Adrenal gland (tissue), 19 donors: Measurements from ENCODE around the gene AFAP1L2. TPM values are rescaled to one million over a fixed set of nuclear protein-coding genes. Genes with fewer than 3 reads are reported as not detected.

Experiments
- DNase-seq, 7 donors: peaks; one replicate each; pipeline ENCODE4 v3.0.0-alpha.2; 2019 to 2020
- H3K27ac ChIP-seq, 5 donors: fragments of 200-600 bp; sonication (generic) in 4 of 5; 1 replicate in 3 of 5; 2 replicates in 2 of 5; pipeline versions ENCODE4 v1.5.1 to v1.8.0; 2016 to 2020; ENCODE audit warnings: mild to moderate bottlenecking in 1 of 5
- H3K27me3 ChIP-seq: fragments of 200-600 bp; 2 replicates; pipeline ENCODE4 v1.8.0; 2021
- H3K36me3 ChIP-seq, 2 donors: fragments of 200-600 bp; replicated peaks in 1 of 2; 1 replicate in 1 of 2; 2 replicates in 1 of 2; pipeline versions ENCODE4 v1.5.1 to v1.8.0; 2018 to 2022
- H3K4me1 ChIP-seq, 2 donors: fragments of 200-600 bp; replicated peaks in 1 of 2; 1 replicate in 1 of 2; 2 replicates in 1 of 2; pipeline versions ENCODE4 v1.5.1 to v1.8.0; 2018 to 2021
- H3K4me3 ChIP-seq, 4 donors: fragments of 200-600 bp; sonication (generic) in 3 of 4; one replicate each; pipeline ENCODE4 v1.5.1; 2016 to 2018
- H3K9me3 ChIP-seq, 3 donors: fragments of 200-600 bp; sonication (generic) in 1 of 3; replicated peaks in 1 of 3; 1 replicate in 2 of 3; 2 replicates in 1 of 3; pipeline versions ENCODE4 v1.5.1 to v1.8.0; 2016 to 2021
- CTCF ChIP-seq, 6 experiments: fragments of 450-650 bp in 4 of 6; fragments of 200-600 bp in 2 of 6; sonication (generic) in 1 of 6; IDR thresholded peaks; 1 replicate in 5 of 6; 2 replicates in 1 of 6; pipeline versions ENCODE4 v1.5.1 to v1.8.0; 2016 to 2021; ENCODE audit warnings: antibody characterized with exemption in 6 of 6, mild to moderate bottlenecking in 2 of 6, moderate library complexity in 1 of 6
- POLR2A ChIP-seq, 2 donors: fragments of 450-650 bp; IDR thresholded peaks; one replicate each; pipeline ENCODE4 v1.6.1; 2017; ENCODE audit warnings: antibody characterized with exemption in 2 of 2, mild to moderate bottlenecking in 2 of 2, moderate library complexity in 1 of 2
- WGBS, 4 donors: extraction: QIAGEN DNeasy Blood & Tissue Kit in 2 of 4; methylation state at CpG; one replicate each; pipeline versions ENCODE4 v1.1.5 to v1.1.7; 2013 to 2017; 5-methylcytosine and 5-hydroxymethylcytosine counted together
- intact Hi-C, 2 donors: fragments of 100-400 bp; cut with DNase I; formaldehyde crosslinking; loops; one replicate each; pipeline versions ENCODE4 v1.14.1 to v1.15.0; 2022 to 2023
- long read RNA-seq, 10 donors: library from polyadenylated mRNA in 3 of 10; unstranded in 2 of 10; stranded (forward) in 1 of 10; transcript quantifications; one replicate each; pipeline ENCODE4 v2.0.0 and lab custom pipeline, GENCODE V29; 2021 to 2026
- polyA plus RNA-seq, 3 donors: library from polyadenylated mRNA; stranded (reverse); fragments of 200-250 nt in 2 of 3; fragments of 350-450 nt in 1 of 3; fragmentation: Illumina TruSeq in 1 of 3; extraction: RNeasy Lipid Tissue Mini Kit (QIAGEN cat#74804) in 1 of 3; gene quantifications; one replicate each; pipeline ENCODE4 v1.2.3, GENCODE V29; 2013 to 2014
- total RNA-seq, 9 donors: library from RNA; depleted of rRNA in 4 of 9; stranded (reverse); fragments of >200 nt in 4 of 9; fragments of 120-200 nt in 1 of 9; fragmentation: NEBNext Ultra II Directional in 1 of 9; extraction: Animal tissue kit (Norgen Biotek cat#: 25700) in 1 of 9; gene quantifications; one replicate each; pipeline versions ENCODE4 v1.1.0 to v1.2.4, GENCODE V29; 2013 to 2023
- donor health status: healthy with polysubstance abuse.
- donor health status: Bipolar disorder and iron deficiency.
- donor health status: DM: yes; HTN: yes; CAD: no.
- donor health status: DM: no; HTN: no; CAD: no.
- donor health status: DM: no; HTN: no; CAD: no.
- donor health status: DM: yes; HTN: yes; CAD: no.

The AFAP1L2 gene
- total RNA-seq = 1 to 10 TPM; 1.7 to 9.4 (median 4.8) TPM
- polyA plus RNA-seq = 1 to 10 TPM; 1.4 to 3.2 (median 2.5) TPM
- long read RNA-seq, donor 1, partial matches to known transcripts = 0 of 1 reads
- long read RNA-seq, donor 1, other reads (novel, unspliced or antisense) = 0 of 1 reads
- long read RNA-seq, donor 2 = 0 reads
- long read RNA-seq, donor 3 = 0 reads
- long read RNA-seq, donor 4, partial matches to known transcripts = 1 of 2 reads
- long read RNA-seq, donor 4, other reads (novel, unspliced or antisense) = 1 of 2 reads
- long read RNA-seq, donor 5, transcript AFAP1L2-201 (19 exons, 3,705 nt) = major isoform, 6 of 15 reads
- long read RNA-seq, donor 5, partial matches to known transcripts = 1 of 15 reads
- long read RNA-seq, donor 5, other reads (novel, unspliced or antisense) = 6 of 15 reads
- long read RNA-seq, donor 6, partial matches to known transcripts = 0 of 1 reads
- long read RNA-seq, donor 6, other reads (novel, unspliced or antisense) = 0 of 1 reads
- long read RNA-seq, donor 7 = 0 reads
- long read RNA-seq, donor 8 = 0 reads
- long read RNA-seq, donor 9 = 0 reads
- long read RNA-seq, donor 10 = 0 reads

GRCh38 chr10:114404171-114405010, at the start of gene AFAP1L2:
TSS of gene AFAP1L2 (minus strand) at chr10:114404502. CDS start at chr10:114404455, 47 bp downstream.
- intact Hi-C loops = no loop called here
- peak in 1 of 7 donors; percentile 22 for DNase-seq
- Histone ChIP-seq H3K27ac (peak within 1 kb of the TSS in 1 of 5 donors; percentile 63), H3K9me3 (no peaks in the 10 kb centered on the region), H3K36me3 (no peaks in the 10 kb centered on the region), H3K4me3 (peak within 1 kb of the TSS in 1 of 4 donors; percentile 55), H3K27me3 (peaks cover 25% of the 10 kb centered on the region), H3K4me1 (peaks cover 12 to 20% of the 10 kb centered on the region in 2 donors)
- no peak for TF ChIP-seq CTCF (IDR thresholded peaks at IDR 0.05)
- no peak for TF ChIP-seq POLR2A (IDR thresholded peaks at IDR 0.05)
- WGBS, 4 donors = 1 to 5% (median 2%) methylated on average over 4 to 88 of the region's 88 CpGs

DNA sequence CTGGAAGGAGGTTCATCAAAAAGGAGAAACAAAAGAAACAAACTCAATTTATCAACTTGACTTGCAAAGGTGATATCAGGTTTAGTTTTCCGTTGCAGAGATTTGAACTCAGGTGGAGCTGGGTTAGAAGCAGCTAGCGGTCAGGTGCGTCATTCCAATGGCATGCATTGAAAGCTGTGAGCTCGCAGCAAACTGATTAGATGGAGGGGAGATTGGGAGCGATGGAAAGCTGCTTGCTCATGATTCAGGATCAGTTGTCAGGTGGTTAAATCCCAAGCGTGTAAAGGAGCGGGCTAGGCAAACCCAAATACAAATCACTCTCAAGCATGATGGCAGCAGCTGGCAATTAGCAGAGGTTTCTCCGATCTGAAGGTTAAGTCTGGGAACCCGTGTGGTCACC, 49.3 kb upstream of the AFAP1L2 start:
- Histone ChIP-seq H3K9me3 (no peaks in the 10 kb centered on the region), H3K27me3 (no peaks in the 10 kb centered on the region), H3K4me1 (no peaks in the 10 kb centered on the region), H3K36me3 (peaks cover 0 to 5% of the 10 kb centered on the region in 2 donors), H3K27ac (no peak overlapping the region), H3K4me3 (no peak overlapping the region)
- intact Hi-C loops = no loop called here
- DNase-seq = no peak
- WGBS, 4 donors = 89 to 95% (median 91%) methylated on average over 9 of the region's 9 CpGs
- no peak for TF ChIP-seq POLR2A (IDR thresholded peaks at IDR 0.05)
- TF ChIP-seq CTCF (IDR thresholded peaks at IDR 0.05) = no peak

DNA sequence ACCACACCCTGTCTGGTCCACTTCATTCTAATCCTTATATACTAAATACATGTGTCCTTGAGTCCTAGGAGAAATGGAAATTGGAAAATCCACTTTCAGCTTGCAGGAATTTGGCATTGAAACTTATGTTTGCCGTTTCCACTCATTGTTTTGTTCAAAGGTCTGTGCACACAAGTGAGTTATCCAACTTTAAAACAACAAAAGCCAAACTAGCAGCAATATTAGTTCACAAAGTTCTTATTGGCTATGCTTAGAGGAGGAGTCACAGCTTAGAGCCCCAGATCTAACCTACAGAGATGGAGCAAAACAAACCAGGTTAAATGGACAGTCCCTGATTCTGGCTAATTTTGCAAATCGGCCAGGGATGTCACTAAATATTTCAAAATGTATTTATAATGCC, 44.6 kb upstream of the AFAP1L2 start:
- H3K36me3 ChIP-seq = peaks cover 0 to 5% of the 10 kb centered on the region in 2 donors
- no peaks in the 10 kb centered on the region for H3K27me3 ChIP-seq
- intact Hi-C loops = no loop called here
- H3K4me1 ChIP-seq = peaks cover 0 to 14% of the 10 kb centered on the region in 2 donors
- no peak for TF ChIP-seq POLR2A (IDR thresholded peaks at IDR 0.05)
- no peak for TF ChIP-seq CTCF (IDR thresholded peaks at IDR 0.05)
- H3K9me3 ChIP-seq = no peaks in the 10 kb centered on the region
- no peak overlapping the region for H3K27ac ChIP-seq
- 75 to 83% (median 80%) methylated on average over 2 of the region's 2 CpGs for whole genome bisulfite sequencing, 4 donors
- H3K4me3 ChIP-seq = no peak overlapping the region
- no peak for DNase-seq

DNA sequence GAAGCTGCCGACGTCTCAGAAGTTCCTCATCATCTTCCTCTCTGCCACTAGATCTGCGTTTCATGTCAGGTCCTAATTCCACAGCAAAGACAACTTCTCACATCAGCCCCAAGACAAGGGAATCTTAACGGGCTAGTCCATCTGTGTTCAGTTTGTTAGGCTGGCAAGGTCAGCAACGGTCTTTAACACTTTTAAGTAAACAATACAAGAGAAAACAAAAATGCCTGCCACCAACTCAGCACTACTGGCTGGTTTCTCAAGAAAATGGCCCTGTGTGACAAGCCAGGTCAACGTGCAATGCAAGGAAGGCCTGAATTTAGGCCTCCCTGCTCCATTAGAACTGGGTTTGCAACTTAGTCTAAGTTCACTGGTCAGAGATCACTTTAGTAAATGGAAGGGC, 41.0 kb upstream of the AFAP1L2 start:
- intact Hi-C loops = no loop called here
- Histone ChIP-seq H3K4me3 (no peak overlapping the region), H3K36me3 (peaks cover 0 to 30% of the 10 kb centered on the region in 2 donors), H3K27me3 (no peaks in the 10 kb centered on the region), H3K9me3 (no peaks in the 10 kb centered on the region), H3K4me1 (peaks cover 0 to 14% of the 10 kb centered on the region in 2 donors), H3K27ac (no peak overlapping the region)
- 81 to 92% (median 85%) methylated on average over 6 of the region's 6 CpGs for WGBS, 4 donors
- no peak for DNase-seq
- TF ChIP-seq POLR2A (IDR thresholded peaks at IDR 0.05) (no peak), CTCF (IDR thresholded peaks at IDR 0.05) (no peak)
